Measurements from ENCODE around the gene RPRD2.

DNA sequence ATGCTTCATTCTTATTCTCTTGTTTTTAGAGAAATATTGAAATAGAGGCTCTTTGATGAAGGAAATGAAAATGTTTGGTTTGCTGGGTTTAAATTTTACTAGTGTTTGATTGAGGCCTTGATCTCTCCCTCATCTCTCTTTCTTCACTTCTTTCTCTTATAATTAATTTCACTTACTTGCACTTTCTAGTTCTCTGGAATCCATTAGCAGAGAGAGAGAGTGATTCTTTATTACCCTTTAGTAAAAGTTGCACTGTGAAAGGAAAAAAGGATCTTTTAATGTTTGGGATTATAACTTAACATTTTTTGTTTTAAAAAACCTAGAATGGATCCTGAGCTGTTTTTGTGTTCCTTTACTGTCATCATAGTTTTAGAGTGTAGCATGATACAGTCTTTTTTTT lies 12.2 kb downstream of the RPRD2 start:
- TF ChIP-seq, protein P1, sequence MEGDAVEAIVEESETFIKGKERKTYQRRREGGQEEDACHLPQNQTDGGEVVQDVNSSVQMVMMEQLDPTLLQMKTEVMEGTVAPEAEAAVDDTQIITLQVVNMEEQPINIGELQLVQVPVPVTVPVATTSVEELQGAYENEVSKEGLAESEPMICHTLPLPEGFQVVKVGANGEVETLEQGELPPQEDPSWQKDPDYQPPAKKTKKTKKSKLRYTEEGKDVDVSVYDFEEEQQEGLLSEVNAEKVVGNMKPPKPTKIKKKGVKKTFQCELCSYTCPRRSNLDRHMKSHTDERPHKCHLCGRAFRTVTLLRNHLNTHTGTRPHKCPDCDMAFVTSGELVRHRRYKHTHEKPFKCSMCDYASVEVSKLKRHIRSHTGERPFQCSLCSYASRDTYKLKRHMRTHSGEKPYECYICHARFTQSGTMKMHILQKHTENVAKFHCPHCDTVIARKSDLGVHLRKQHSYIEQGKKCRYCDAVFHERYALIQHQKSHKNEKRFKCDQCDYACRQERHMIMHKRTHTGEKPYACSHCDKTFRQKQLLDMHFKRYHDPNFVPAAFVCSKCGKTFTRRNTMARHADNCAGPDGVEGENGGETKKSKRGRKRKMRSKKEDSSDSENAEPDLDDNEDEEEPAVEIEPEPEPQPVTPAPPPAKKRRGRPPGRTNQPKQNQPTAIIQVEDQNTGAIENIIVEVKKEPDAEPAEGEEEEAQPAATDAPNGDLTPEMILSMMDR (IDR thresholded peaks at IDR 0.05; ENCODE audit: insufficient read depth, low read depth, low read length): no peak
- TF ChIP-seq EZH2 (IDR thresholded peaks at IDR 0.05; ENCODE audit: insufficient read depth, low read length): no peak

Measured in astrocyte (in vitro differentiated cells and primary cell).